Large intestine (tissue), 3 donors: Measurements from ENCODE around the gene RSPH6A. TPM values are rescaled to one million over a fixed set of nuclear protein-coding genes. Genes with fewer than 3 reads are reported as not detected.

Experiments
- DNase-seq, 2 donors: peaks; one replicate each; pipeline versions ENCODE4 v3.0.0 to v3.0.0-alpha.2; 2013
- H3K27ac ChIP-seq: one replicate; pipeline ENCODE4 v1.5.1; 2013; ENCODE audit warnings: low read length
- H3K27me3 ChIP-seq: 2 replicates; pipeline ENCODE4 v1.6.1; 2013; ENCODE audit warnings: low read length; ENCODE audit not compliant: control insufficient read depth, insufficient read depth
- H3K36me3 ChIP-seq: 2 replicates; pipeline ENCODE4 v1.6.1; 2013; ENCODE audit warnings: low read length; ENCODE audit not compliant: control insufficient read depth, insufficient read depth
- H3K4me1 ChIP-seq: one replicate; pipeline ENCODE4 v1.6.1; 2013; ENCODE audit warnings: low read length; ENCODE audit not compliant: control insufficient read depth, insufficient read depth
- H3K4me3 ChIP-seq: one replicate; pipeline ENCODE4 v1.5.1; 2013; ENCODE audit warnings: low read length
- H3K9me3 ChIP-seq: one replicate; pipeline ENCODE4 v1.6.1; 2013; ENCODE audit warnings: mild to moderate bottlenecking, low read depth, low read length, moderate library complexity; ENCODE audit not compliant: control insufficient read depth
- WGBS: methylation state at CpG from one replicate; pipeline ENCODE4 v1.1.5; 2013; ENCODE audit warnings: low lambda C conversion rate; ENCODE audit not compliant: insufficient coverage; 5-methylcytosine and 5-hydroxymethylcytosine counted together
- polyA plus RNA-seq: library from polyadenylated mRNA; unstranded; fragments of 120-200 nt; gene quantifications from one replicate; pipeline ENCODE4 v1.2.1, GENCODE V29; 2013

Gene RSPH6A
- polyA plus RNA-seq, 1 donor: 0.01 TPM

- no peak overlapping the region for H3K27ac ChIP-seq
- WGBS: no CpG with 5 or more reads among the region's 4 CpGs
- peak overlapping the region; percentile 8 for H3K4me3 ChIP-seq
- peaks cover 28% of the 10 kb centered on the region for H3K4me1 ChIP-seq
- H3K9me3 ChIP-seq: no peaks in the 10 kb centered on the region
- DNase-seq: no peak
- no peaks in the 10 kb centered on the region for H3K27me3 ChIP-seq
- H3K36me3 ChIP-seq: peaks cover 33% of the 10 kb centered on the region
Observed at GRCh38 chr19:45780146-45780447, 35.0 kb downstream of the RSPH6A start.

GRCh38 chr19:45779231-45780145, 35.6 kb downstream of the RSPH6A start:
- WGBS: no CpG with 5 or more reads among the region's 48 CpGs
- H3K4me3 ChIP-seq: peak overlapping the region; percentile 38
- H3K9me3 ChIP-seq: no peaks in the 10 kb centered on the region
- peaks cover 28% of the 10 kb centered on the region for H3K36me3 ChIP-seq
- peaks cover 33% of the 10 kb centered on the region for H3K4me1 ChIP-seq
- DNase-seq: peak; percentile 79 to 88
- peak overlapping the region; percentile 10 for H3K27ac ChIP-seq
- H3K27me3 ChIP-seq: no peaks in the 10 kb centered on the region

GRCh38 chr19:45778010-45778661, 37.0 kb downstream of the RSPH6A start:
- H3K4me1 ChIP-seq: peaks cover 35% of the 10 kb centered on the region
- no peak overlapping the region for H3K27ac ChIP-seq
- WGBS: no CpG with 5 or more reads among the region's 28 CpGs
- H3K27me3 ChIP-seq: no peaks in the 10 kb centered on the region
- H3K4me3 ChIP-seq: no peak overlapping the region
- peaks cover 26% of the 10 kb centered on the region for H3K36me3 ChIP-seq
- DNase-seq: no peak
- H3K9me3 ChIP-seq: no peaks in the 10 kb centered on the region

GRCh38 chr19:45777395-45777961, 37.6 kb downstream of the RSPH6A start:
- DNase-seq: no peak
- H3K9me3 ChIP-seq: no peaks in the 10 kb centered on the region
- WGBS: no CpG with 5 or more reads among the region's 34 CpGs
- H3K4me3 ChIP-seq: no peak overlapping the region
- H3K27ac ChIP-seq: no peak overlapping the region
- peaks cover 28% of the 10 kb centered on the region for H3K36me3 ChIP-seq
- H3K27me3 ChIP-seq: no peaks in the 10 kb centered on the region
- peaks cover 41% of the 10 kb centered on the region for H3K4me1 ChIP-seq

GRCh38 chr19:45774765-45775164, 40.3 kb downstream of the RSPH6A start:
- Histone ChIP-seq H3K4me3 (no peak overlapping the region), H3K36me3 (peaks cover 32% of the 10 kb centered on the region), H3K27me3 (no peaks in the 10 kb centered on the region), H3K9me3 (peaks cover 5% of the 10 kb centered on the region), H3K27ac (peak overlapping the region; percentile 0), H3K4me1 (peaks cover 49% of the 10 kb centered on the region)
- peak in 1 of 2 donors; percentile 55 for DNase-seq
- WGBS: no CpG with 5 or more reads among the region's 9 CpGs

- no CpG with 5 or more reads among the region's 2 CpGs for WGBS
- H3K27me3 ChIP-seq: no peaks in the 10 kb centered on the region
- peaks cover 25% of the 10 kb centered on the region for H3K36me3 ChIP-seq
- no peak overlapping the region for H3K27ac ChIP-seq
- peak in 1 of 2 donors; percentile 46 for DNase-seq
- no peak overlapping the region for H3K4me3 ChIP-seq
- H3K9me3 ChIP-seq: peaks cover 5% of the 10 kb centered on the region
- peaks cover 41% of the 10 kb centered on the region for H3K4me1 ChIP-seq
Observed at GRCh38 chr19:45773384-45773783, 41.7 kb downstream of the RSPH6A start.

GRCh38 chr19:45772912-45773311, 42.2 kb downstream of the RSPH6A start:
- Histone ChIP-seq H3K27me3 (no peaks in the 10 kb centered on the region), H3K4me3 (no peak overlapping the region), H3K36me3 (peaks cover 20% of the 10 kb centered on the region), H3K27ac (no peak overlapping the region), H3K9me3 (peaks cover 5% of the 10 kb centered on the region), H3K4me1 (peaks cover 39% of the 10 kb centered on the region)
- WGBS: no CpG with 5 or more reads among the region's 3 CpGs
- no peak for DNase-seq

- H3K4me3 ChIP-seq: no peak overlapping the region
- 100% methylated on average over 1 of the region's 14 CpGs for WGBS
- H3K9me3 ChIP-seq: peaks cover 5% of the 10 kb centered on the region
- peak in 1 of 2 donors; percentile 17 for DNase-seq
- H3K4me1 ChIP-seq: peaks cover 43% of the 10 kb centered on the region
- peaks cover 14% of the 10 kb centered on the region for H3K36me3 ChIP-seq
- no peaks in the 10 kb centered on the region for H3K27me3 ChIP-seq
- H3K27ac ChIP-seq: peak overlapping the region; percentile 6
Observed at GRCh38 chr19:45772130-45772840, 42.8 kb downstream of the RSPH6A start.

GRCh38 chr19:45771311-45771933, 43.7 kb downstream of the RSPH6A start:
- Histone ChIP-seq H3K9me3 (peaks cover 9% of the 10 kb centered on the region), H3K27ac (peak overlapping the region; percentile 98), H3K27me3 (no peaks in the 10 kb centered on the region), H3K4me3 (peak overlapping the region; percentile 40), H3K4me1 (peaks cover 51% of the 10 kb centered on the region), H3K36me3 (peaks cover 6% of the 10 kb centered on the region)
- WGBS: no CpG with 5 or more reads among the region's 46 CpGs
- DNase-seq: peak in 1 of 2 donors; percentile 18
